BJ (cell line): ENCODE results near the gene RCSD1. TPM values are rescaled to one million over a fixed set of nuclear protein-coding genes. Genes with fewer than 3 reads are reported as not detected.

Source experiments
- CTCF ChIA-PET: fragments of 350-600 bp; formaldehyde crosslinking; extraction: SDS; loops from one replicate; lab custom pipeline; 2021; ENCODE audit warnings: antibody characterized with exemption, inconsistent platforms; lab: Yijun Ruan, JAX
- POLR2A ChIA-PET: fragments of 300-600 bp; sonication (Branson Sonifier 250); formaldehyde crosslinking; extraction: SDS; loops from one replicate; lab custom pipeline; 2021; ENCODE audit warnings: antibody characterized with exemption; lab: Charles Lee
- DNase-seq: peaks from one replicate; pipeline ENCODE4 v3.0.0-alpha.2; 2011; ENCODE audit warnings: low read depth
- H3K27me3 ChIP-seq: 2 replicates; pipeline ENCODE4 v1.6.0; 2011; ENCODE audit warnings: low read length; ENCODE audit not compliant: control insufficient read depth, insufficient read depth
- H3K36me3 ChIP-seq: 2 replicates; pipeline ENCODE4 v1.5.1; 2011; ENCODE audit warnings: low read length; ENCODE audit not compliant: control insufficient read depth, insufficient read depth
- H3K4me3 ChIP-seq: 2 replicates; pipeline ENCODE4 v1.5.1; 2011; ENCODE audit warnings: low read depth, mild to moderate bottlenecking, control low read depth, low read length
- polyA plus RNA-seq: library from polyadenylated mRNA; depleted of rRNA; stranded (reverse); fragments of >200 nt; gene quantifications from 2 replicates; pipeline ENCODE4 v1.2.3, GENCODE V29; 2011
- TF ChIP-seq, protein P1 (sequence below): IDR thresholded peaks from 2 replicates; pipeline ENCODE4 v1.5.1; 2011; ENCODE audit warnings: low read depth, mild to moderate bottlenecking, control low read depth, inconsistent platforms, low read length, moderate library complexity; ENCODE audit not compliant: insufficient read depth

Gene RCSD1
- polyA plus RNA-seq, 1 experiment: not detected

DNA sequence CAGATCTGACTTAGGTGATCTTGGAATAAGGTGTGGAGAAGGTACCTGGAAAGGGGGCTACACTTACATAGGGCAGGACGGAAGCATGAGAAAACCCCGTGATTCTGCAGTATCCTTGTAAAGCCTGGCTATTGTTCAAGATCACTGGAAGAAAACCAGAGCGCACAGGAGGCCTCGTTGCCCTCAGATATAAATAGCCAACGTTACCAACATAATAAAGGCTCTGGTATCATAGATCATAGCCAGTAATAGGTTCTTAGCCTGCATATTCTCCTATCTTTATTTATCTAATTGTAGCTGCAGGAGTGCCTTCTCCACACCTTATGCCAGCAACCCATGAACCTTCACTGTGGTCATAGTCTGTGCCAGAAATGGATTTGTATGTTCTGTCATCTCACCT, 55.8 kb downstream of the RCSD1 start:
- DNase-seq: no peak
- H3K27me3 ChIP-seq: peaks cover 3% of the 10 kb centered on the region
- H3K4me3 ChIP-seq: no peak overlapping the region
- TF ChIP-seq, protein P1, sequence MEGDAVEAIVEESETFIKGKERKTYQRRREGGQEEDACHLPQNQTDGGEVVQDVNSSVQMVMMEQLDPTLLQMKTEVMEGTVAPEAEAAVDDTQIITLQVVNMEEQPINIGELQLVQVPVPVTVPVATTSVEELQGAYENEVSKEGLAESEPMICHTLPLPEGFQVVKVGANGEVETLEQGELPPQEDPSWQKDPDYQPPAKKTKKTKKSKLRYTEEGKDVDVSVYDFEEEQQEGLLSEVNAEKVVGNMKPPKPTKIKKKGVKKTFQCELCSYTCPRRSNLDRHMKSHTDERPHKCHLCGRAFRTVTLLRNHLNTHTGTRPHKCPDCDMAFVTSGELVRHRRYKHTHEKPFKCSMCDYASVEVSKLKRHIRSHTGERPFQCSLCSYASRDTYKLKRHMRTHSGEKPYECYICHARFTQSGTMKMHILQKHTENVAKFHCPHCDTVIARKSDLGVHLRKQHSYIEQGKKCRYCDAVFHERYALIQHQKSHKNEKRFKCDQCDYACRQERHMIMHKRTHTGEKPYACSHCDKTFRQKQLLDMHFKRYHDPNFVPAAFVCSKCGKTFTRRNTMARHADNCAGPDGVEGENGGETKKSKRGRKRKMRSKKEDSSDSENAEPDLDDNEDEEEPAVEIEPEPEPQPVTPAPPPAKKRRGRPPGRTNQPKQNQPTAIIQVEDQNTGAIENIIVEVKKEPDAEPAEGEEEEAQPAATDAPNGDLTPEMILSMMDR: no peak
- ChIA-PET CTCF (interaction anchor here (0.6 to 3.9 kb wide), 3 partner anchors 71 to 129 kb away, joined by 3 to 51 read pairs (median 19); no protein-coding TSS in a partner anchor), POLR2A (no interaction called here)
- H3K36me3 ChIP-seq: no peaks in the 10 kb centered on the region

DNA sequence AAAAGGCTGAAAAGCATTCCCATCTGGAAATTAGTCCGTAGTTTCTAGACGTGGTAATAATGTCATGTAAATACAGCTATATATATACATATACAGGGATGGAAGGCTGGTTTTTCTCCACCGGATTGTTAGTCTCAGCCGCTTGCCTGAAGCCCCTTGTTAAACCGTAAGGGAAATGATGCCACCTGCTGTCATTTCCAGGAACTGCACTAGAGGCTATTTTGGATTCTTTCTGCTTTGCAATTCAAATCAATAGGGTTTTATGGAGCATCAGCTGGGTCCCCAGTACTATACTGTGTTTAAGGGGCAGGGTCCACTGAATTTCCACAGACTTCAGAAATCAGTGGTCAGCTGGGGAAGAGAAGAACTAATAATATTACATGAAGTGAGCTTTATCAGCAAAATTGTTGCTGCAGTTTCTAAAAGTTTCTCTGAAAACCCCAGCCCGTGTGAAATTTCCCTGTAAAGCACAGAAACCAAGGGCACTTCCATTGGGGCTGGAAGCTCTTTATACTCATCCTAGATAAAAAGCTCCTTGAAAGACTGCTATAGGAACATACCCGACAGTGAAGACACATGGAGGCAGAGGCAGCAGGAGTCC, 58.0 kb downstream of the RCSD1 start:
- CTCF ChIA-PET: interaction anchor here (0.6 to 3.9 kb wide), 39 partner anchors 9 to 472 kb away, joined by 3 to 51 read pairs (median 5); partner anchors contain the start of gene RCSD1
- no peaks in the 10 kb centered on the region for H3K36me3 ChIP-seq
- POLR2A ChIA-PET: interaction anchor here (0.6 kb wide), 1 partner anchor 21 kb away, joined by 4 read pairs; no protein-coding TSS in a partner anchor
- TF ChIP-seq, protein P1: peak; percentile 90
- no peak overlapping the region for H3K4me3 ChIP-seq
- DNase-seq: no peak
- peaks cover 4% of the 10 kb centered on the region for H3K27me3 ChIP-seq

DNA sequence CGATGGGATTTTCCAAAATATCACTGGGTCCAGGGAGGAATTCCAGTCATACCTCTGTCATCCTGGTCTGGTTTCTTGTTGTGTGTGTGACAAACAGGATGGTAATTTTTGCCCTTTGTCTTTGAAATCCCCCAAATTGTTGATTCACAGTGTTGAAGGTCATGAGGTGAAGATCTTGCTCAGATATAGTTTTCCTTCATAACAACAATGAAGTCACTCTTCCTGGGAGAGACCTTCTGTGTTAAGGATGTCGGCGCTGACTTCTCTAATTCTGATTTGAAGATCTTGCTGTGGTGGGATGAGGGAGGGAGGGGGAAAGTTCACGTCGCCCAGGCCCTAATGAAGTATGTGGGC, 59.5 kb downstream of the RCSD1 start:
- CTCF ChIA-PET: interaction anchor here (2.4 kb wide), 1 partner anchor 89 kb away, joined by 10 read pairs; no protein-coding TSS in a partner anchor
- no peaks in the 10 kb centered on the region for H3K36me3 ChIP-seq
- POLR2A ChIA-PET: no interaction called here
- no peak overlapping the region for H3K4me3 ChIP-seq
- H3K27me3 ChIP-seq: peaks cover 4% of the 10 kb centered on the region
- TF ChIP-seq, protein P1: no peak
- DNase-seq: no peak

DNA sequence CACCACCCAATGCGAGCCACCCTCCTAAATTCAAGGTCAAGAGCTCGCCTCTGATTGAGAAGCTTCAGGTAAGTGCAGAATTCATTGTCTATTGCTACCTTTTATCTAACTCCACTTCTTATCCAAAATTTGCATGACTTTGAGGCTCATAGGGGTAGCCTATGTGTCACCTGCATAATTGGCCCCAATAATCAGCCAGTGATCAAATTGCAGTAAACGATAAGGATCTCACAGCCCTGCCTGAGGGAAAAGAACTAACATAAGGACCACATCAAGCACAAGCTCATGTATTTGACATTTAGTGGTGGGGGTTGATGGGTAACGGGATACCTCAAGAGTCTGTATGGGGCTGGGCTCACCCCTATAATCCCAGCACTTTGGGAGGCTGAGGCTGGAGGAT, 60.0 kb downstream of the RCSD1 start:
- ChIA-PET CTCF (interaction anchor here (0.6 to 2.4 kb wide), 3 partner anchors 68 to 1418 kb away, joined by 3 to 10 read pairs (median 3); no protein-coding TSS in a partner anchor), POLR2A (no interaction called here)
- Histone ChIP-seq H3K27me3 (peaks cover 4% of the 10 kb centered on the region), H3K36me3 (no peaks in the 10 kb centered on the region), H3K4me3 (no peak overlapping the region)
- DNase-seq: no peak
- TF ChIP-seq, protein P1: no peak

DNA sequence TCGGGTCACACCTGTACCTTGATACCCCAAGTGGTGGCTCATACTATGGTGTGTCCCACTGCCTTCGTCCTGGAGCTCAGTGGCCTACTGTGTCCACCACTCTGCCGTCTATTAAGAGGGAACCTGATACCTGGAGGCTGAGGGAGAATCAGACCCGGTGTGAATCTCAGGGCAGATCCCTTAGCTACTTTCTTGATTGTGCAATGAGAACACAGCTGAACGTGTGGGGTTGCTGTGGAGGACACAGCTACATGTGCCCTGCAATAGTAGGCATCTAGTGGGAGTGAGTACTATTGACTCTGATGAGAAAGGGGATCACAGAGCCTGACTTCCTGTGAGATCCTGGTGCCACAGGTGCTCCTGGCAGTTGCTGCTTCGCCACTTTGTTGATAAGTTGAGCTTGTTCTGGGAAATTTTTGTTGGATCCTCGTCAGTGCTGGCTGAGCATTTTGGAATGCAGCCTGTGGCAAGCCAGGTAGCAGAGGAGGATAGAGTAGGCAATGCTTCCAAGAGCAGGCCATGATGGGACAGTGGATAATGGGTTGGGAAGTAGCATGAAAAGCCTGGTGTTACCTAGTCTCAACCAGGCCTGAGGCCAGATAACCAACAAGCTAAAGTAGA, 63.5 kb downstream of the RCSD1 start:
- Histone ChIP-seq H3K4me3 (no peak overlapping the region), H3K27me3 (peaks cover 4% of the 10 kb centered on the region), H3K36me3 (no peaks in the 10 kb centered on the region)
- no peak for DNase-seq
- TF ChIP-seq, protein P1: no peak
- POLR2A ChIA-PET: no interaction called here
- CTCF ChIA-PET: interaction anchor here (1.1 to 1.3 kb wide), 2 partner anchors 93 to 635 kb away, joined by 3 read pairs; no protein-coding TSS in a partner anchor
